ENCODE data around the gene TTC27.

GRCh38 chr2:32748158-32748557 lies 120.3 kb downstream of the TTC27 start:
- TF ChIP-seq CTCF (IDR thresholded peaks at IDR 0.05) (no peak), POLR2AphosphoS5 (IDR thresholded peaks at IDR 0.05) (no peak)
